GM18526 (cell line): ENCODE data around the gene TADA1.
A peak's percentile ranks its signal among the peaks of the same experiment; 100 is the strongest.

Source experiments
- POLR2A ChIP-seq: IDR thresholded peaks from 3 replicates; pipeline ENCODE4 v1.6.1; 2011; ENCODE audit not compliant: insufficient read length; ENCODE audit errors: extremely low read depth

Gene TADA1, protein sequence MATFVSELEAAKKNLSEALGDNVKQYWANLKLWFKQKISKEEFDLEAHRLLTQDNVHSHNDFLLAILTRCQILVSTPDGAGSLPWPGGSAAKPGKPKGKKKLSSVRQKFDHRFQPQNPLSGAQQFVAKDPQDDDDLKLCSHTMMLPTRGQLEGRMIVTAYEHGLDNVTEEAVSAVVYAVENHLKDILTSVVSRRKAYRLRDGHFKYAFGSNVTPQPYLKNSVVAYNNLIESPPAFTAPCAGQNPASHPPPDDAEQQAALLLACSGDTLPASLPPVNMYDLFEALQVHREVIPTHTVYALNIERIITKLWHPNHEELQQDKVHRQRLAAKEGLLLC

DNA sequence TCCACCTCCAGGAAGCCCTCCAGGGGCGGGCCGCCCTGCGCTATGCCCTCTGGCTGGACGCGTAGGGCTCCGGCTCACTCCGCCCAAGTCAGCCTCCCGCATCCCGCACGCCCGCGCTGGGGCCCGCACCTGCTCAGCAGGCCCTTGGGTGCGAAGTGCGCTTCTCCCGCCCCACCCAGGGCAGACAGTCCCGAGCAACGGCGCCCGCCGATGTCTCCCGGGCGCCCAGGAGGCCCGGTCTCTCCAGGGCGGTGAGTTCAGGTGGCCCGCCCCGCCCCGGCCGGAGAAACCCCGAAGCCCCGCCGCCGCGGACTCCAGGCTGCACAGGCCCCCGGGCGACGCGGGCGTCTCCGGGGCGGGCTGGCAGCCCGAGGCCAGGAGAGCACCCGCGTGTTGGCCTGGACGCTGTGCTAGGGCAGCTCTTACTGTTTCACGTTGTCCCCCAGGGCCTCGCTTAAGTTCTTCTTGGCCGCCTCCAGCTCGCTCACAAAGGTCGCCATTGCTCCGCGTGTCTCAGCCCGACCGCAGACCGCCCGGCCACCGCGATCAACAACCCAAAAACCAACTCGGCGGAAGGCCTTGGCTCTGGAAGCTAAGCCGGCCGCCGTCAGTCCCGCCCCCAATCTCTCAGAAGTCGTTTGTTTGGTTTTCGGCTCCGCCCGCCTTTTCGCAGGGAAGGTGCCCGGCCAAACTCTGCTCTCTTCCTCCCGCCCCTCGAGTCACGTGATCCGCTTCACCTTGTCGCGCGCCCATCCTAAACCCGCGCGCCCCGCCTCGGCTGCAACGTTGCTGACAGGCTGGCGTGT is at the start of gene TADA1:
Gene TADA1, minus strand, starts transcription at position 531 of the 806 bp plus-strand sequence. Its CDS starts 31 bp downstream, at position 500.
- TF ChIP-seq POLR2A: peak; percentile 62

DNA sequence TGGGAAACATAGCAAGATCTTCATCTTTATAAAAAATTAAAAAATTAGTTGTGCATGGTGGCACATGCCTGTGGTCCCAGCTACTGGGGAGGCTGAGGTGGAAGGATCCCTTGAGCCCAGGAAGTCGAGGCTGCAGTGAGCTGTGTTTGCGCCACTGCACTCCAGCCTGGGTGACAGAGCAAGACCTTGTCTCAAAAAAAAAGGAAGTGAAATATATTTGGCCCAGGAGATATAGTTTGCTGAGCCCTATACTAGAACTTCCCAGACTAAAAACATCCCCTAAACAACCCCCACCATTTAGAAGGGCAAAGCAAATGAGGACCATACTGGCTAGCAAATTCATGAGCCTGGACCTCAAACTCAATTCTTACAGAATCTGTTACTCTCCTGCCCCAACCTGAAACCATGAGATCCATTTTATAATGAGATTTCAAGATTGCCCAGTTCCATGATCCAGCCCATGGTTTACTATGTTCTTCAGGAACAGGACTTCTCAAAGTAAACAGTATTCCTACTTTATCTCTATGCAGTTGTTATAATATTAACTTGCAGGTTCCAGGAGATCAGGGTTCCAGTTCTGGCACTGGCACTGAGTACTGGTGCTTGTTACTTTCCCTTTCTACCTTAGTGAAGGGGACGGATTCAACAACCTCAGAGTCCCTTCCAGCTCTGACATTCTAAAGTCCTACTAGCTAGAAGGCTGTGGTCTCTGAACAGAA is 48.9 kb upstream of the TADA1 start:
- TF ChIP-seq POLR2A: no peak

DNA sequence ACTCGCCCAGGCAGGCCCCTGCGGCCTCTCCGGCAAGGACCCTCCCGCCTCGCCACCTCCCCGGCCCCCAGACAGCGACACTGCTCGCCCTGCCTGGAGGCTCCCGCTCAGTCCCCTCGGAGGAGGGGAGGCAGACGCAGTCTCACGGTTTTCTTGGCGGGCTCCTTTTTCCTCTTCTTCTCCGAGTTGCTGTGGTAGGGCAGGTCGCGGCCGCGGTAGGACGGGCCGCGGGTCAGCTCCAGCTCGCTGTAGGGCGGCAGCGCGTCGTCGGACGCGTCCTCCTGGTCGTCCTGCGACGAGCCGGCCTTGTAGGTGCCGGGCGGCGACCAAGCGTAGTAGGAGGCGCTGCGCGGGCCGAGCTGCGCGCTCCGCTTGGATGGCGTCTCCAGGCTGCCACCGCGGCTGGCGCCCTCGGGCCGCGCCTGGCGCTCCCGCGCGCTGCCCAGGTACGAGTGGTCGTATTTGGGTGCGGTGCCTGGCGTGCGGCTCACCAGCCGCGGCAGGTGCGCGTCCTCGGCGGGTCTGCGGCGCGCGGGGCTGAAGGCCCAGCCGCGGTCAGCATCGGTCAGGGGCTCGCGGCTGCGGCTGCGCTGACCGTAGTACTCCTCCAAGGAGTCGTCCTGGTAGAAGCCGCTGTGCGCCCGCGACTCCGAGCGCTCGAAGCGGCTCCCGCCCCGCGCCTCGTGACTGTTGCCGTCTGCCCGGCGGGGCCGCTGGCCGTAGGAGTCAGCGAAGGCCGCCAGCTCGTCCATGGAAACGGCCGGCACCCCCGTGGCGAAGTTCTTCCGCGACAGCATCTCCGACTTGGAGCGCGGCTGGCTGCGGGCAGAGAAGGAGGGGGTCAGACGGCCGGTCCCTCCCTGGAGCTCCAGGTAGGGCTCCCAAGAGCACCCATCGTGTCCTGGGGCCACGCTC is 44.8 kb upstream of the TADA1 start:
- no peak for TF ChIP-seq POLR2A

DNA sequence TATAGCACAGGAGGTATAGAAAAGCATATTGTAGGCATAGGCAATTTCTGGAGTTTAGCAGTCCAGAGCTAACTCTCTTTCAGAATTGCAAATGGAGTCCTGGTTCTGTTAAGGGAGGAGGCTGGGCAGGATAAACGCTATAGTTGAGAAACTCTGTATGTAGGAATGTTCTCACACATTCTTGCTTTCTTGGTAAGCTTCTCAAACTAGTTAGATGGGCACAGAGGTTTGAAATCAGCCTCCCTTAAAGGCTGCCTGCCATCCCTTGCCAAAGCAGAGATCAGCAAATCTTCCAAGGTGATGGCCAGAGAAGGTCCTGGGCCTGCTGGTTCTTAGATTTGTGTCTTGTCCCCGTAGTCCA is 42.9 kb upstream of the TADA1 start:
- no peak for TF ChIP-seq POLR2A

DNA sequence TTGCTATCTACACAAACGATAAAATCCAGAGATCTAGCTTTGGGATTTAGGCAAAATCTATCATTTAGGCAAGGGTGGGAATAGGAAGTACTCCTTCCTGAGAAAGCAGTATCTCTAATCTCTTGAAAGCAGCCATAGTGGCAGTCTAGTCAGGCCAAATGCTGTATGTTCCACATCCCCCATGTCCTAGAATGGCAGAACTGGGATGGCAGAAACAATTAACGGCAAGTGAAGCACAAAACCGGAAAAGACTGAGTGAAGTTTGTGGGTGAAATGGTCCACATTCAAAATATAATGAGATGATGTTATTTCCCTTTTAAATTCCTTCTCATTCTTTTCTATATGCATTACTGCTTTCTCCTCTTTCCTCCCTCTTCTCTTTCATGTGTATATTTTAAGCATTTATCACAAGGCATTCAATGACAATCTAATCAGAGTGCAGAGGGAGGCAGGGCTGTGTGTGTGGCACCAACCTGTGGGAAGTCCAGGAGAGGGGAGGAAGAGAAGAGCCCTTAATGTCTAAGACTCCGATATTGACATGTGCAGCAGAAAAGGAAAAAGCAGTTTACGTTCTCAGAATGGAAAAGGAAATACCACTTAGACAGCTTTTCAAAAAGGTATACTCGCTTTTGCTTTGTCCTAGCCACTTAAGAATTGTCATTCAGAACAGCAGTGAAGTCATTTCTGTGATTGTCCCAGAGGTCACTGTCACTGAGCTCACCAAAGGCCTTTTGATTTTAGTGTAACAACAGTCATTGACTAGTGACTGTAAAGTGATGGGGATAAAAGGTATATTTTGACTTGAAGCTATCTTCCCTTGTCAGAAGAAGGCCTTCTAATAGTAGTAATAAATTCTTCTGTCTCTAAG is 42.3 kb upstream of the TADA1 start:
- no peak for TF ChIP-seq POLR2A

DNA sequence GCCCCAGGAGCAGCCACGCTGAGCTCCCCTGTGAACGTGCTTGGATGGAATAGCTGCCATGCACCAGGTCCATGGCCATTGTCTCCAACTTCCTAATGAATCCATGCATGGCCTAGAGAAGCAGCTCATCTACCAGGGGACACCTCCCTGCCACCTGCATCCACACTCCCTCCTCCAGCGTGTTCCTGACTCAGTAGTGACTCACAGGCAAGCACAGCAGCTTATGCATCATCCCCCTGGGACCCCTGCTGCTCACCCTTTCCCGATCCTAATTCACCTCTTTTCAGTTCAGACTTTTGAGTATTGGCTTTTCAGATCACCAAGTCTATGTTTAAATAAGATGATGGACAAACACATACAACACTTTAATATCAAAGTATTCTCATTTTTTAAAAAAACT is 39.9 kb upstream of the TADA1 start:
- TF ChIP-seq POLR2A: no peak

DNA sequence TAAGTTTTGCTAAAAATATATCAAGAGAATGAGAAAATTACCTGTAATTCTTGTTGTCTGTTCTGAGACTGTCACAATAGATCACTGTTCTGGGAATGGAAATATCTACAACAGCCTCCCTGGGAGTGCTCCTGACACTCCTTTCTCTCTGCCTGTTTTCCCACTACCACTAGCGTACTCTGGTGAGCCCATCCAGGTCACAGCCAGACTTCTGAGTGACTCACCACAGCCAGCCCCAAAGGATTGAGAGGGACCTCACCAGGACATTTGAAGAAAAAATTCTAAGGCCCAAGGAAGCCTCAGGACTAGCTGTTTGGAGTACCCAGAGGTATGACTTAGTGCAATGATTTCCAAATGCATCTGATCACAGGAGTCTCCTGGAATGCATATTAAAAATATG is 39.0 kb upstream of the TADA1 start:
- no peak for TF ChIP-seq POLR2A

DNA sequence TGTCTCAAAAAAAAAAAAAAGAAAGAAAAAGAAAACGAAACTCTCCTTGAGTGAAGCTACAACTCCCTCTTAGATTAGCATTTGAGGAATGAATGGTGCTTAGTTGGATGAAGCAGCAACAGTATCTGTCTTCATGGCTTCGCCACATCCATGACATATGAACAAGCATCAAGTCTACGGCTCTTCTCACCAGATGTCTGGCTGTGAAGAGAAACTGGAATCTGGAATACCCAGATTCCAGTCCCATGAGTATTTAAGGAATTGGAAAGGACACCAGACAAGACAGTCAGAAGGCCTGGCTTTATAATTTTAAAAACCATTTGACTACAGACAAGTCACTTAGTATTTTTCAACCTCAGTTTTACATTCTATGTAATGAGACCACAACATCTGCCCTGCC is 38.0 kb upstream of the TADA1 start:
- no peak for TF ChIP-seq POLR2A

DNA sequence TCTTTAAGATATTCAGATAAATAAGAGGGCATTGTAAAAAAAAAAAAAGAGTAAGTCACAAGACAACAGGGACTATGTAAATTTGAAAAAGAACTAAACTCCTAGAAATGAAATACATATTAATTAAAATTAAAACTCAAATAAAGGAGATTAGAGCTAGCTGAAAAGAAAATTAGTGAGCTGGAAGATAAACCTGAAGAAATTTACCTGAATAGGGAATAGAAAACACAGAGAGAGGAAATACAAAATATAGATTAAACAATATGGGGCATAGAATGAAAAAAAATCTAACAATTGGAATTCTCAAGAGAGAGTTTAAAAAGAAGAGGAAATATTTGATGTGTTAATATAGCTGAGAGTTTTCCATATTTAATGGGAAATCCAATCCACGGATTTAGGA is 35.6 kb upstream of the TADA1 start:
- TF ChIP-seq POLR2A: no peak

DNA sequence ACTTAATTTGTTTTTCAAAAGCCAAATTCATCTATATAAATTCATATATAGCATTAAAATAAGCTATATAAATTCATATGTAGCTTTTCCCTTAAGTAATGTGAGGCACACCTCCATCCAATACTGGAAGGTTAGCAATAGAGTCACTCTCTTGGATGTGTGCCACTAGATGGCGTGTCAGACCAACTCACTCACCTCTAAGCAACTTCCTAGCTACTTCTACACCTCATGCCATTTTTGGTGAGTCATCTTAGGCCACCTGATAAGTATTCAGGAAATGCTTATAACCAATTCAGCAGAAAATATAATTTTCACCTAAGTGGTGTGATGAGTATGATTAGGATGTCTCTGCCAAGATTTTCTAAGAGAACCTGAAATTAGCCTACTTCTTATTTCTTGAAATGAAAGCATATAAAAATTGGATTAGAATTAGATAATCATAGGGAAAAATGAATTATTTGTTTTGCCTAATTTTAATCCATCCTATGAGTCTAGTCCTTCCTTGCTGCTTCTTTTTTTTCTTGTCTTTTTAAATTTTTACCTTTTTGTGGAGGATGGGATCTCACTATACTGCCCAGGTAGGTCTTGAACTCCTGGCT is 34.4 kb upstream of the TADA1 start:
- TF ChIP-seq POLR2A: no peak

DNA sequence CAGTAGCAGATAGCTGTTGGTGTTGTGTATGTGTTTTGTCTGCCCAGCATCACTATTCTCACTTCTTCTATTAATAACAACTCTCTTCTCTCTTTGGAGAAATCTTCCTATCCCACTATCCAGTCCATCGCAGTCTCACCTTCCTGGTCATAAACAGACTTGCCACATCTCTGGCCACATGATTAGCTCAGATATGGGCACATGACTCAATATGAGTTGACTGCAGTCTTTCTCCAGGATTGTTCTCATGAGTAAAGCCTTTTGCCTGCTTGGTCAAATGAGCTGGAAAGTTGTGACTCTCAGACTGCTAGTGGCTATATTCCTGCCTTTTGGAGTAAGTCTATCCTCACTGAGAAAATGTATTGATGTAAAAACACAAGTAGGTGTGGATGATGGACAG is 32.9 kb upstream of the TADA1 start:
- TF ChIP-seq POLR2A: no peak

DNA sequence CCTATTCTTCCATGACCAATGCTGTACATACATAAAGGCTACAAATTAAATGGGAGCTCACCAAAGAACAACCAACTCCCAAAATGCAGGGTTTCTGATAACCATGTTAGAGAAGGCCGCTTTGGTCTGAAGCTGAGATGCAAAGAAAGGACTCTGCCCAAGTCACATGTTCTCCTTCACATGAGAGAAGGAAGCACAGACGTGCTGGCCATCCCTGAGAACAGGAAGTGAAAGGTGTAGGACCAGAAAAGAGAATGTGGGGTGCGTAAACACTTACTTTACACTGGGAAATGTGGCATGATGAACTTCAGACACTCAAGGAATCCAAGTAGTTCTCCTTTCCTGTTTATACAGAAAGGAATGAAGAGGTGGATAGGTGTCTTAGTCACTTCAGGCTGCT is 31.7 kb upstream of the TADA1 start:
- no peak for TF ChIP-seq POLR2A

DNA sequence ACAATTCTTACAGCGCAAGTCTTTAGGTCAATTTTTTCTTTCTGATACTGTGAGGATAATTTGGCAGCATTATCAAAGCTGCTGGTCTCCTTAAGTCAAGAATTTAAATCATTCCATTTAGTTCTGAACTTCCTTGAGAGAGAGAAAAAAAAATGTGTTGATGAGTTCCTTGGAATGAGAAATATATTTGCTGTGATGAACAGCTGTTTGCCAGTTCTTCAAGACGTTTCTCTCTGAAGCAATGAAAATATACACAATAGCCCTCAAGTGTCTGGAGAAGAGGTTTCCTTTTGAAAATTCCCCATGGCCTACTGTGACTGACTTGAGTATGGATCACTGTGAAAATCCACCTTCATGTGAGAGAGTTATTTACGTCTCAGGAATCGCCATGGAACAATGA is 31.0 kb upstream of the TADA1 start:
- TF ChIP-seq POLR2A: no peak

DNA sequence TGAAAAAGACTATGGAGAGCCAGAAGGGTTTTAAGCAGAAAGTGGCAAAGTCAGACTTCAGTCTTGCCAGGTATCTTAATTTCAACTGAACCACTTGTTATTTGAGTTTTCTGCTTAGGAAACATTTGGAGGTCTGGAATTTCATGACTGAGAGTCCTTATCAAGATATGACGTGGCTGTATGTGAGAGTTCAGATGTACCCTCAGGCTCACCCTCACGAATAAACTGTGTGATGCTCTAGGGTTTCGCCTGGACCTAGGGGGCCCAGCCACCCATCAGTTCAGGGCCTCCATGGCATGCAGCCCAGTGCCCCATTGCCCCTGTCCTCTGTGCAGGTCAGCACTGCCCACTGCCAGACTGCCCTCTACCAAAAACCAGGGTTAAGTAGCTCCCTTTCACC is 30.6 kb upstream of the TADA1 start:
- no peak for TF ChIP-seq POLR2A
